K562 (cell line): ENCODE data around the gene ABLIM2. TPM values are rescaled to one million over a fixed set of nuclear protein-coding genes. Genes with fewer than 3 reads are reported as not detected.

ENCODE experiments used
- BDP1 ChIP-seq: IDR thresholded peaks from 3 replicates; pipeline ENCODE4 v1.6.1; 2011; ENCODE audit not compliant: insufficient read length, insufficient read depth
- CBFA2T2 ChIP-seq: fragments of 450-650 bp; conservative IDR thresholded peaks from 2 replicates; pipeline ENCODE4 v1.6.1; 2017; ENCODE audit warnings: mild to moderate bottlenecking
- CHD2 ChIP-seq: IDR thresholded peaks from 2 replicates; pipeline ENCODE4 v1.6.1; 2011; ENCODE audit warnings: low read depth, low read length
- EP300 ChIP-seq: IDR thresholded peaks from 2 replicates; pipeline ENCODE4 v1.6.1; 2012; ENCODE audit warnings: low read length, improper control_type of control experiment
- HSF4 ChIP-seq: fragments of 250-450 bp; sonication (Bioruptor Pico); IDR thresholded peaks from 2 replicates; pipeline ENCODE4 v2.1.2; 2022; ENCODE audit warnings: mild to moderate bottlenecking, moderate library complexity, borderline replicate concordance
- MTF1 ChIP-seq: fragments of 250-450 bp; sonication (Bioruptor Pico); IDR thresholded peaks from 2 replicates; pipeline ENCODE4 v1.9.0; 2021; ENCODE audit warnings: moderate library complexity, mild to moderate bottlenecking, inconsistent platforms, borderline replicate concordance
- POLR2H ChIP-seq: IDR thresholded peaks from 2 replicates; pipeline ENCODE4 v1.6.1; 2016; ENCODE audit warnings: missing genetic modification characterization, low read depth, mild to moderate bottlenecking, control low read depth, missing compliant biosample characterization, moderate library complexity
- WHSC1 ChIP-seq: IDR thresholded peaks from one replicate; pipeline ENCODE4 v1.6.1; 2012; ENCODE audit warnings: low read length, control low read depth, inconsistent platforms
- ZC3H8 ChIP-seq: fragments of 450-650 bp; IDR thresholded peaks from 2 replicates; pipeline ENCODE4 v1.6.1; 2017
- ZFP36 ChIP-seq: fragments of 150-350 bp; IDR thresholded peaks from 2 replicates; pipeline ENCODE4 v1.6.1; 2018; ENCODE audit warnings: low read length, low read depth; ENCODE audit not compliant: partially characterized antibody
- ZFX ChIP-seq: sonication (generic); formaldehyde crosslinking; IDR thresholded peaks from 2 replicates; pipeline ENCODE4 v1.8.0; 2022; ENCODE audit warnings: mild to moderate bottlenecking, missing genetic modification reagents, moderate library complexity
- ZNF3 ChIP-seq: fragments of 250-450 bp; sonication (Bioruptor Pico); IDR thresholded peaks from 2 replicates; pipeline ENCODE4 v1.5.0; 2021; ENCODE audit warnings: mild to moderate bottlenecking, moderate library complexity
- polyA plus RNA-seq, 8 experiments: library from polyadenylated mRNA; depleted of rRNA in 4 of 8; stranded (reverse) in 5 of 8; unstranded in 3 of 8; fragments of >200 nt; fragmentation: Nextera tagmentation in 2 of 8; fragmentation: Illumina TruSeq in 1 of 8; extraction: Ambion mirVana in 2 of 8; extraction: Trizol in 1 of 8; gene quantifications; 2 replicates each; pipeline versions ENCODE4 v1.2.1 to v1.2.3, GENCODE V29; 2011 to 2014; ENCODE audit warnings: inconsistent platforms in 1 of 8, missing spikeins in 1 of 8
- total RNA-seq, 7 experiments: library from RNA; depleted of rRNA in 6 of 7; stranded (reverse); fragments of >200 nt in 6 of 7; fragmentation: Illumina TruSeq in 2 of 7; extraction: Trizol in 2 of 7; gene quantifications; 2 replicates each; pipeline versions ENCODE4 v1.2.1 to v1.2.3, GENCODE V29; 2011 to 2021; ENCODE audit warnings: low replicate concordance in 1 of 7
- TF ChIP-seq, protein P1 (sequence below), 3 experiments: fragments of 200-800 bp in 1 of 3; fragments of 250-450 bp in 1 of 3; fragments of 450-650 bp in 1 of 3; sonication (Bioruptor Pico) in 1 of 3; sonication (Bioruptor generic) in 1 of 3; formaldehyde crosslinking in 1 of 3; IDR thresholded peaks; 2 replicates each; pipeline versions ENCODE4 v1.6.1 to v1.8.0; 2016 to 2022; ENCODE audit warnings: mild to moderate bottlenecking in 2 of 3, missing genetic modification characterization in 2 of 3, missing compliant biosample characterization in 1 of 3, moderate library complexity in 1 of 3
- TF ChIP-seq, protein P2 (sequence below), 2 experiments: fragments of 450-650 bp; IDR thresholded peaks; 2 replicates each; pipeline ENCODE4 v1.6.1; 2018; ENCODE audit warnings: mild to moderate bottlenecking in 2 of 2, low read depth in 1 of 2; ENCODE audit not compliant: partially characterized antibody in 2 of 2
- TF ChIP-seq, protein P3 (sequence below): fragments of 250-450 bp; sonication (Bioruptor Pico); IDR thresholded peaks from 2 replicates; pipeline ENCODE4 v1.8.0; 2021; ENCODE audit warnings: moderate library complexity, mild to moderate bottlenecking, inconsistent platforms
- TF ChIP-seq, protein P4 (sequence below), 3 experiments: IDR thresholded peaks in 2 of 3; conservative IDR thresholded peaks in 1 of 3; 2 replicates each; pipeline ENCODE4 v1.5.1; 2011 to 2012; ENCODE audit warnings: low read length in 3 of 3, mild to moderate bottlenecking in 3 of 3, control low read depth in 2 of 3, improper control_type of control experiment in 1 of 3, inconsistent platforms in 1 of 3, low read depth in 1 of 3, mixed read lengths in 1 of 3, moderate library complexity in 1 of 3; ENCODE audit not compliant: insufficient read depth in 2 of 3

Gene ABLIM2
- total and polyA plus RNA-seq, 9 of the 15 experiments (the other 6 are each of a cell fraction or from before 2014, with no cell fraction given): not detected

DNA sequence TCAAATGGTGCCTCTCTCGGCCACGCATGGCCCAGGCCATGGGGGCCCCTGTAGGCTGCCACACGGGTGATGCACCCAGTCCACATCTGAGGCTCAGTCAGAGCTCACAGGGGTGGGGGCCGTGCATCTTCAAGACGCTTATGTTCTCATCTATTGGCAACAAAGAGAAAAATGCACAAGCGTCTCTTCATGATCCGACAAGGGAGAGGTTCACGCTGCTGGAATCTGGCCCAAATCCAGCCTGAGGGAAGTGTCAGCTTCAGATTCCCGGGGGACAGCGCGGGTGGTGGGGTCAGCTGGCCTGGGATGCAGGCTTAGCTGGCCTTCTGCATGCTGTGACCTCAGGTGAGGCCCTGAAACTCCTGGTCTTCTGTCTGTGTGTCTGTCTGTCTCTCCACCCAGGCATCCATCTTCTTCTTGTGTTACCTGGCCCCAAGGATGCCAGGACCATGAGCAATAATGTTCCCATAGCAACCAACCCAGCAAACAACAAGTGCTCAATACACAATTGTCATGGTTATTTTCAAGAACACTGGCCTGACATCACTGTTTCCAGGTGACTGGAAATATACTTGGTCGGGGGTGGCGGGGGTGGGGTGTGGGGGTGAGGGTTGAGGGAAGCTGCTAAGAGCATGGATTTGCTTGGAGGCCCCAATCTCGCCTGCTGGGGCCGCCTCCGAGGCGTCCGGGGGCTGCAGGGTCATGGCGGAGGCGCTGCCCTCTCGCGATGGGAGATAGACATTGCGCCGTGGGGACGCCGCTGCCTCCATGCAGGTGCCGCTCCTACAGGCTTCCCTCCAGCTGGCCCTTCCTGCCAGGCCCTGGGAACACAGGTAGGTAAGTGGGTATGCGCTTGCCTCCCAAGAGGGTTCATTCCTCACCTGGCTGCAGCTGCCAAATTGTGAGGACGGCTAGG lies 48.3 kb downstream of the ABLIM2 start (continued):
- TF ChIP-seq ZNF3 (CRISPR knock-in tag) (no peak), POLR2H (tag) (no peak), MTF1 (CRISPR knock-in tag) (no peak), CHD2 (peak; percentile 59; the same call in 1 of the 2 replicates), WHSC1 (no peak), ZC3H8 (no peak), CBFA2T2 (no peak), BDP1 (no peak), EP300 (no peak), HSF4 (no peak), ZFP36 (peak; percentile 41), ZFX (CRISPR knock-in tag) (no peak)
- TF ChIP-seq, protein P1, sequence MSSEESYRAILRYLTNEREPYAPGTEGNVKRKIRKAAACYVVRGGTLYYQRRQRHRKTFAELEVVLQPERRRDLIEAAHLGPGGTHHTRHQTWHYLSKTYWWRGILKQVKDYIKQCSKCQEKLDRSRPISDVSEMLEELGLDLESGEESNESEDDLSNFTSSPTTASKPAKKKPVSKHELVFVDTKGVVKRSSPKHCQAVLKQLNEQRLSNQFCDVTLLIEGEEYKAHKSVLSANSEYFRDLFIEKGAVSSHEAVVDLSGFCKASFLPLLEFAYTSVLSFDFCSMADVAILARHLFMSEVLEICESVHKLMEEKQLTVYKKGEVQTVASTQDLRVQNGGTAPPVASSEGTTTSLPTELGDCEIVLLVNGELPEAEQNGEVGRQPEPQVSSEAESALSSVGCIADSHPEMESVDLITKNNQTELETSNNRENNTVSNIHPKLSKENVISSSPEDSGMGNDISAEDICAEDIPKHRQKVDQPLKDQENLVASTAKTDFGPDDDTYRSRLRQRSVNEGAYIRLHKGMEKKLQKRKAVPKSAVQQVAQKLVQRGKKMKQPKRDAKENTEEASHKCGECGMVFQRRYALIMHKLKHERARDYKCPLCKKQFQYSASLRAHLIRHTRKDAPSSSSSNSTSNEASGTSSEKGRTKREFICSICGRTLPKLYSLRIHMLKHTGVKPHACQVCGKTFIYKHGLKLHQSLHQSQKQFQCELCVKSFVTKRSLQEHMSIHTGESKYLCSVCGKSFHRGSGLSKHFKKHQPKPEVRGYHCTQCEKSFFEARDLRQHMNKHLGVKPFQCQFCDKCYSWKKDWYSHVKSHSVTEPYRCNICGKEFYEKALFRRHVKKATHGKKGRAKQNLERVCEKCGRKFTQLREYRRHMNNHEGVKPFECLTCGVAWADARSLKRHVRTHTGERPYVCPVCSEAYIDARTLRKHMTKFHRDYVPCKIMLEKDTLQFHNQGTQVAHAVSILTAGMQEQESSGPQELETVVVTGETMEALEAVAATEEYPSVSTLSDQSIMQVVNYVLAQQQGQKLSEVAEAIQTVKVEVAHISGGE (CRISPR knock-in tag; IDR thresholded peaks at IDR 0.05): no peak
- TF ChIP-seq, protein P2, sequence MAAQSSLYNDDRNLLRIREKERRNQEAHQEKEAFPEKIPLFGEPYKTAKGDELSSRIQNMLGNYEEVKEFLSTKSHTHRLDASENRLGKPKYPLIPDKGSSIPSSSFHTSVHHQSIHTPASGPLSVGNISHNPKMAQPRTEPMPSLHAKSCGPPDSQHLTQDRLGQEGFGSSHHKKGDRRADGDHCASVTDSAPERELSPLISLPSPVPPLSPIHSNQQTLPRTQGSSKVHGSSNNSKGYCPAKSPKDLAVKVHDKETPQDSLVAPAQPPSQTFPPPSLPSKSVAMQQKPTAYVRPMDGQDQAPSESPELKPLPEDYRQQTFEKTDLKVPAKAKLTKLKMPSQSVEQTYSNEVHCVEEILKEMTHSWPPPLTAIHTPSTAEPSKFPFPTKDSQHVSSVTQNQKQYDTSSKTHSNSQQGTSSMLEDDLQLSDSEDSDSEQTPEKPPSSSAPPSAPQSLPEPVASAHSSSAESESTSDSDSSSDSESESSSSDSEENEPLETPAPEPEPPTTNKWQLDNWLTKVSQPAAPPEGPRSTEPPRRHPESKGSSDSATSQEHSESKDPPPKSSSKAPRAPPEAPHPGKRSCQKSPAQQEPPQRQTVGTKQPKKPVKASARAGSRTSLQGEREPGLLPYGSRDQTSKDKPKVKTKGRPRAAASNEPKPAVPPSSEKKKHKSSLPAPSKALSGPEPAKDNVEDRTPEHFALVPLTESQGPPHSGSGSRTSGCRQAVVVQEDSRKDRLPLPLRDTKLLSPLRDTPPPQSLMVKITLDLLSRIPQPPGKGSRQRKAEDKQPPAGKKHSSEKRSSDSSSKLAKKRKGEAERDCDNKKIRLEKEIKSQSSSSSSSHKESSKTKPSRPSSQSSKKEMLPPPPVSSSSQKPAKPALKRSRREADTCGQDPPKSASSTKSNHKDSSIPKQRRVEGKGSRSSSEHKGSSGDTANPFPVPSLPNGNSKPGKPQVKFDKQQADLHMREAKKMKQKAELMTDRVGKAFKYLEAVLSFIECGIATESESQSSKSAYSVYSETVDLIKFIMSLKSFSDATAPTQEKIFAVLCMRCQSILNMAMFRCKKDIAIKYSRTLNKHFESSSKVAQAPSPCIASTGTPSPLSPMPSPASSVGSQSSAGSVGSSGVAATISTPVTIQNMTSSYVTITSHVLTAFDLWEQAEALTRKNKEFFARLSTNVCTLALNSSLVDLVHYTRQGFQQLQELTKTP (IDR thresholded peaks at IDR 0.05; ENCODE audit: low read depth in 1 of 2, partially characterized antibody in 2 of 2): no peak
- TF ChIP-seq, protein P3, sequence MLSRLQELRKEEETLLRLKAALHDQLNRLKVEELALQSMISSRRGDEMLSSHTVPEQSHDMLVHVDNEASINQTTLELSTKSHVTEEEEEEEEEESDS (CRISPR knock-in tag): no peak
- TF ChIP-seq, protein P4, sequence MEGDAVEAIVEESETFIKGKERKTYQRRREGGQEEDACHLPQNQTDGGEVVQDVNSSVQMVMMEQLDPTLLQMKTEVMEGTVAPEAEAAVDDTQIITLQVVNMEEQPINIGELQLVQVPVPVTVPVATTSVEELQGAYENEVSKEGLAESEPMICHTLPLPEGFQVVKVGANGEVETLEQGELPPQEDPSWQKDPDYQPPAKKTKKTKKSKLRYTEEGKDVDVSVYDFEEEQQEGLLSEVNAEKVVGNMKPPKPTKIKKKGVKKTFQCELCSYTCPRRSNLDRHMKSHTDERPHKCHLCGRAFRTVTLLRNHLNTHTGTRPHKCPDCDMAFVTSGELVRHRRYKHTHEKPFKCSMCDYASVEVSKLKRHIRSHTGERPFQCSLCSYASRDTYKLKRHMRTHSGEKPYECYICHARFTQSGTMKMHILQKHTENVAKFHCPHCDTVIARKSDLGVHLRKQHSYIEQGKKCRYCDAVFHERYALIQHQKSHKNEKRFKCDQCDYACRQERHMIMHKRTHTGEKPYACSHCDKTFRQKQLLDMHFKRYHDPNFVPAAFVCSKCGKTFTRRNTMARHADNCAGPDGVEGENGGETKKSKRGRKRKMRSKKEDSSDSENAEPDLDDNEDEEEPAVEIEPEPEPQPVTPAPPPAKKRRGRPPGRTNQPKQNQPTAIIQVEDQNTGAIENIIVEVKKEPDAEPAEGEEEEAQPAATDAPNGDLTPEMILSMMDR (IDR thresholded peaks at IDR 0.05 in 2 of 3, conservative IDR thresholded peaks at IDR 0.05 in 1 of 3; ENCODE audit: insufficient read depth in 2 of 3, low read depth in 1 of 3, low read length in 3 of 3): peak; percentile 36 to 97 (median 72); a peak in 5 of 6 replicates
